ENCODE measurements around the gene SLC9A5.
A peak's percentile ranks its signal among the peaks of the same experiment; 100 is the strongest.

SLC9A5 gene, protein sequence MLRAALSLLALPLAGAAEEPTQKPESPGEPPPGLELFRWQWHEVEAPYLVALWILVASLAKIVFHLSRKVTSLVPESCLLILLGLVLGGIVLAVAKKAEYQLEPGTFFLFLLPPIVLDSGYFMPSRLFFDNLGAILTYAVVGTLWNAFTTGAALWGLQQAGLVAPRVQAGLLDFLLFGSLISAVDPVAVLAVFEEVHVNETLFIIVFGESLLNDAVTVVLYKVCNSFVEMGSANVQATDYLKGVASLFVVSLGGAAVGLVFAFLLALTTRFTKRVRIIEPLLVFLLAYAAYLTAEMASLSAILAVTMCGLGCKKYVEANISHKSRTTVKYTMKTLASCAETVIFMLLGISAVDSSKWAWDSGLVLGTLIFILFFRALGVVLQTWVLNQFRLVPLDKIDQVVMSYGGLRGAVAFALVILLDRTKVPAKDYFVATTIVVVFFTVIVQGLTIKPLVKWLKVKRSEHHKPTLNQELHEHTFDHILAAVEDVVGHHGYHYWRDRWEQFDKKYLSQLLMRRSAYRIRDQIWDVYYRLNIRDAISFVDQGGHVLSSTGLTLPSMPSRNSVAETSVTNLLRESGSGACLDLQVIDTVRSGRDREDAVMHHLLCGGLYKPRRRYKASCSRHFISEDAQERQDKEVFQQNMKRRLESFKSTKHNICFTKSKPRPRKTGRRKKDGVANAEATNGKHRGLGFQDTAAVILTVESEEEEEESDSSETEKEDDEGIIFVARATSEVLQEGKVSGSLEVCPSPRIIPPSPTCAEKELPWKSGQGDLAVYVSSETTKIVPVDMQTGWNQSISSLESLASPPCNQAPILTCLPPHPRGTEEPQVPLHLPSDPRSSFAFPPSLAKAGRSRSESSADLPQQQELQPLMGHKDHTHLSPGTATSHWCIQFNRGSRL

DNA sequence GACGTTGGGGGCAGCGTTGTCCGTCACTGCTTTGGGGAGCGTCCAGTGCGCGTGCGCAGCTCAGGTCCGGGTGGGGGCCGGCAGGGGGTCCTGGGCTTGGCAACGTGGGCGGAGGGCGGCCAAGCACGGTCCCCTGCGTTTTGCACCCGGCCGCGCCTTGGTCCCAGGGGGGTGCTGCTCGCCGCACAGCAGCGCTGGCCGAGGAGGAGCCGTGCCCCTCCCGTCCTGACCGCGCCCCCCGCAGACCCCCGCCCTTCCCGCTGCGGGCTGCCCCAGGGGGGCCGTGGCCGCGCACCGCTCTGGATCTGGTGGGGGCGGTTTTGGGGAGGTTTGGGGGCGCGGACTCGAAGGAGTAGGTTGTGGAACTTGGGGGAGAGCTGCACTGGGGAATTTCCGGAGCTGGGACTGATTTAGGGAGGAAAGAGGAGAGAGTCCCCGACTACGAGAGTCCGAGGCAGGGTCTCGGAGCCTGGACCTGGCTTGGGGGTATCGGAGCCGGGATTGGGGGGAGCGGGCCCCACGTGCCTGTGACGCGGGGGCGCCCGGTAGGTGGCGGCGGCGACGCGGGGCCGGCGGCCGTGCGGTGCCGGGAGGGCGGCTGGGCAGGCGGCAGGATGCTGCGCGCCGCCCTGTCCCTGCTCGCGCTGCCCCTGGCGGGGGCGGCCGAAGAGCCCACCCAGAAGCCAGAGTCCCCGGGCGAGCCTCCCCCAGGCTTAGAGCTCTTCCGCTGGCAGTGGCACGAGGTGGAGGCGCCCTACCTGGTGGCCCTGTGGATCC is at the start of gene SLC9A5:
SLC9A5 (plus strand) TSS at position 579 of the 777 bp plus-strand sequence; CDS start at position 615, 36 bp downstream.
- peak; percentile 47 for DNase-seq

DNA sequence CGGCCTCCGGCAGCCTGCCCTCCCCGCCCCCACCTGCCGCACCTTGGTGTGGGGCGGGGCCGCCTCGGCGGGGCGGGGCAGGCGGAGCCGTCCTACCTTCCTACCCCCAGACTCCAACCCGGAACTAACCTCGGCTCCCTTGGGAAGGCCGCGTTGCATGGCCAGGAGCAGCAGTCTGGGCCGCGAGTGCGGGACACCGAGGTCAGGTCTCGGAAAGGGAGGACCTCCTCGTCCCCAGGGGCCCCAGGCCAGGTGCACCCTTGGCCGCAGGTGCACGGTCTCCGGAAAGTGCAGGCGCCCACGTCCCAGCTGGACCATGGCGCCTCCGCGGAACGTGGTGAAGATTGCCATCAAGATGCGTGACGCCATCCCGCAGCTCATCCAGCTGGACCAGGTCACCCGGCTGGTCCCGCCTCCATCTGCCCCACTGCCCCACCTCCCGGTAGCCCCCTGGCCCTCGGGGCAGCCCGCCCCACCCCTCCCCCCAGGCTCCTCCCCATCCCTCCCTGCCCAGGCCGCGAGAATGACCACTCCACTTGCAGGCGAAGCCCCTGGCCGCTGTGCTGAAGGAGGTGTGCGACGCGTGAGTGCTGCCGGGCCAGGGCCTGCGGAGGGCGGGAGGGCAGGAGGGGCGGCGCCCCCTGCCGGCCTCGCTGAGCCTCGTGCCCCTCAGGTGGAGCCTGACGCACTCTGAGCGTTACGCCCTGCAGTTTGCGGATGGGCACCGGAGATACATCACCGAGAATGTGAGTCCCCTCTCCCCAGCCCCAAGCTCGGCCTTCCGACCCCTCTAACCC is 49.6 kb upstream of the SLC9A5 start, which contains the start of gene ELMO3:
ELMO3 (plus strand) TSS at position 121 of the 797 bp plus-strand sequence; CDS start at position 317, 196 bp downstream.
- no peak for DNase-seq

DNA sequence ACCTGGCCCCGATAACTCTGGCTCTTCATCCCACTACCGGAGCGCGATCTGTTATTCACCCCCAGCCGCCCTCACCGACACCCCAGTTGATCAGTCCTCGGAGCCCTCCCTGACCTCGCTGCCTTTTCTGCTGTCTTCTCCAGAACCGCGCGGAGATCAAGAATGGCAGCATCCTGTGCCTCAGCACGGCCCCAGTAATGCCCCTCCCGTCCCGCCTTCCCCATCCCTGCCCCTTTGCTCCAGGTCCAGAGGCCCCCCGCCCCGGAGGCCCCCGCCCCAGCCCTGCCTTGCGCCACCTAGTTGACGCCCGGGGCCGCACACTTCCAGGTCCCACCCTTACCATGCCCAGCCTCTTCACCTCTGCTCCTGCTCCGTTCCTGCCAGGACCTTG is 49.0 kb upstream of the SLC9A5 start:
- DNase-seq = no peak

DNA sequence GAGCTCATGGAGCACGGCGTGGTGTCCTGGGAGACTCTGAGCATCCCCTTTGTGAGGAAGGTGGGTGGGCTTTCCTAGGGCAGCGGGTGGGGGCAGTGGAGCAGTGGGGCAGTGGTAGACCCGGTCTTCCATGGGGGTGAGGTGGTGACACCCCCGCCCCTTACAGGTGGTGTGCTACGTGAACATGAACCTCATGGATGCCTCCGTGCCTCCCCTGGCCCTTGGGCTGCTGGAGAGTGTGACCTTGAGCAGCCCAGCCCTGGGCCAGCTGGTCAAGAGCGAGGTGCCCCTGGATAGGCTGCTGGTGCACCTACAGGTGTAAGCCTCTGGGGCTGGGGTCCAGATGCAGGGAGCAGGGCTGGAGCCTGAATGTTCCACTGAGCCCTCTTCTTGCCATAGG is 48.3 kb upstream of the SLC9A5 start:
- no peak for DNase-seq

DNA sequence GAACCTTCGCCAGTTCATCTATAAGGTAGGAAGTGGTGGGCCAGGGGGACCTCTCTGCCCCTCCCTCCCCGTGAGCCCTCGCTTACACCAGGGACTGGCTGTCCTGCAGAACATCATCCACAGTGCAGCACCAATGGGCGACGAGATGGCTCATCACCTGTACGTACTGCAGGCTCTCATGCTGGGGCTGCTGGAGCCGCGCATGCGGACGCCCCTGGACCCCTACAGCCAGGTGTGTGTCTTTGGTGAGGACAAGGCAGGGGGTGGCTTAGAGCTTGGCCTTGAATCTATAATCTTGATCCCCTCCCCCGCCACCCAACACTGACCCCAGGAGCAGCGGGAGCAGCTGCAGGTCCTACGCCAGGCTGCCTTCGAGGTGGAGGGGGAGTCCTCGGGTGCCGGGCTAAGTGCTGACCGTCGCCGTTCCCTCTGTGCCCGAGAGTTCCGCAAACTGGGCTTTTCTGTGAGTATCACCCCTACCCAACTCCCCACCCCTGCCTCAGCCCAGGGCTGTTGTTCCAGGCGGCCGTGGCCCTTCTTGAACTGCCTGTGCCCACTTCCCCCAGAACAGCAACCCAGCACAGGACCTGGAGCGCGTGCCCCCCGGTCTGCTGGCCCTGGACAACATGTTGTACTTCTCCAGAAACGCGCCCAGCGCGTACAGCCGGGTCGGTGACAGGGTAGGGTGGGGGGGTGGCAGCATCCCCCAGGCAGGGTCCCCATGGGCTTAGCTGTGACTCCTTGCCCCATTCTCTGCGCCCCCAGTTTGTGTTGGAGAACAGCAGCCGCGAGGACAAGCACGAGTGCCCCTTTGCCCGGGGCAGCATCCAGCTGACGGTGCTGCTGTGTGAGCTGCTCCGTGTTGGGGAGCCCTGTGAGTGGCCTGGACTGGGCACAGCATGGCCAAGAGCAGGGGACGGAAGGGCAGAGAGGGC is 47.1 kb upstream of the SLC9A5 start:
- DNase-seq = no peak

DNA sequence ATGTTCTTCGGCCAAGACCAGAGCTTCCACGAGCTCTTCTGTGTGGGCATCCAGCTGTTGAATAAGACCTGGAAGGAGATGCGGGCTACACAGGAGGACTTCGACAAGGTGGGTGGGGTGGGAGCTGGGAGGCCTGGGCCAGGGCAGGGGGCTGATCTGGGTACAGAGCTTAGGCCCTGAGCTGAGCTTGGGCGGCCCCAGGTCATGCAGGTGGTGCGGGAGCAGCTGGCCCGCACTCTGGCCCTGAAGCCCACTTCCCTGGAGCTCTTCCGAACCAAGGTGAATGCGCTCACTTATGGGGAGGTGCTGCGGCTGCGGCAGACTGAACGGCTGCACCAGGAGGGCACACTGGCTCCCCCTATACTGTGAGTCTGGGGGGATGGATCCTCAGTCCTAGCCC is 46.4 kb upstream of the SLC9A5 start:
- no peak for DNase-seq

DNA sequence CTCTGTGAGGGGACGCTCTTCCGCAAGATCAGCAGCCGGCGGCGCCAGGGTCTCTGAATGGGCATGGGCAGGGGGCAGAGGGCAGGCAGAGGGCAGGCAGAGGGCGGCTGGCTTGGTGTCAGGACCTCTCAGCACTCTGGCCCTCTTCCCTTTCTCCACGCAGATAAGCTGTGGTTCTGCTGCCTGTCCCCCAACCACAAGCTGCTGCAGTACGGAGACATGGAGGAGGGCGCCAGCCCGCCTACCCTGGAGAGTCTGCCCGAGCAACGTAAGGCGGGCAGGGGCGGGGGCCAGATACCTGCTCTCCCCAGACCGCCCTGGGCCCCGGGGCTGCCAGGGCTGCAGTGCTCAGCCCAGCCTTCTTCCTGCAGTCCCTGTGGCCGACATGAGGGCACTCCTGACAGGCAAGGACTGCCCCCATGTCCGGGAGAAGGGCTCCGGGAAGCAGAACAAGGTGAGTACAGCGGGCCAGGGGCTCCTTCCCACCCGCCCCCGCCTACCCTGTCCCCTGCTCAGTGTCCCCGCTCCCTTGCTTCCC is 45.8 kb upstream of the SLC9A5 start:
- DNase-seq = no peak

DNA sequence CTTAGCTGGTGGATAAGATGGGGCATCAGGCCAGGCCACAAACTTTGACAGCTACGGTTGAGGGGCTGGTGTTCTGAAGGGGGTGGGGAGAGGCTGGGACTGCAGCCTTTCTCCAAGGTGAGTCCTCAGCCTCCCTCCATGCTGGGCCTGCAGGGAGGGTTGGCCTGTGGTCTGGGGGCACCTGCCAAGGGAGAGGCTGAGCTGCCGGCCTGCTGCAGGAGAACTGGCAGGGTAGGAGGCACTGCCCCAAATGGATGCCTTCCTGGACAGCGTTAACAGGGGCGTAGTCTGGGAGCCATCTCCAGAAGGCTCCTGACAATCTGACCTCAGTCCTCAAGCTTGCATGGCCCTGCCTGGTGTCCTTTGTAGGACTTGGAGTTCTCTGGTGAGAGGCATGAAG is 44.7 kb upstream of the SLC9A5 start:
- DNase-seq = no peak

DNA sequence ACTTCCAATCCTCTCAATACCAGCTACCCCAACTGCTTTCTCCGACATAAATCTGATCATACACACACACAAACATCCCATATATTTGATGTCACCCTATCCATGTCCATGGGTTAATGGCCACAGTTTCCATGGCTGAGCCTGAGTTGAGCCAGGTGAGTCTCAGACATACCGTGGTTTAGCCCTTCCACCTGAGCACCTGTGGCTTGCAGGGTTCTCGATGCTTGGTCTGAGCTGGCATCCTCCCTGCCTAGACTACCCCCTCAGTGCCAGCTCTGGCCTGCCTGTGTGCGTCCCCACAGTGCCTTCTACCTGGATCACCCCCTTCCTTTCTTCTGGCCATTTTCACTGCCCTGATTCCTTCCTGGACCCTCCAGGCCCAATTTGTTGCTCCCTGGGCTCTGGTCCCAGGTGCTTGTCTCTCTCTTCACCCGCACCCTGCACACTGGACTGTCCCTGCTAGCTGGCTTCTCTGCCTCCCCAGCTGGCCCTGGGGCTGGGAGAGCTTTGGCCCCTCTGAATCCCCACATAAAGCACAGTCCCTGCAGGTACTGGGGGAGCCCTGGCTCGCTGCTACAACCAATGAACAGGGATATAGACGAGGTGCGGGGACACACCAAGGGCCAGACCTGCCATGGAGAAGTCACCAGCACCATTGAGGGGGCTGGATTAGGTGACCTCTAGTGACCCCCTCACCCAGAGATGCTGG is 42.5 kb upstream of the SLC9A5 start:
- DNase-seq = no peak

DNA sequence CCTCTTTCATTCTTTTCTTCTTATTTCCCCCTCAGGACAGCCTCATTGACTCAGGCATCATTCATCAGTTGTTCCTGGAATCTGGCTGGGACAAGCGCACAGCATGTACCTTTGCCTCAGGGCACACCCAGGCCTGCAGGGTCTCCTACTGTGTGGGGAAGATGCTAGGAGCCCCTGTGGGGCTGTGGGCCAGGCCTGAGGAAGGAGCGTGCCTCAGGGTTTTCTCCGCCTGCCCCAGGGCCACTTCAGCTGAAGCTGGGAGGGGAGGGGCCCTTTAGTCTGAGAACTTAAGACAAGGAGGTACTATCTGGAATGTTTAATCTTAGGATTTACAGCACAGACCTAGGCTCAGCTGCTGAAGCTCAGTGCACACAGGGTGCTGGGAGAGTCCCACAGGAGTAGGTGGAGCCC is 41.9 kb upstream of the SLC9A5 start:
- DNase-seq = no peak

DNA sequence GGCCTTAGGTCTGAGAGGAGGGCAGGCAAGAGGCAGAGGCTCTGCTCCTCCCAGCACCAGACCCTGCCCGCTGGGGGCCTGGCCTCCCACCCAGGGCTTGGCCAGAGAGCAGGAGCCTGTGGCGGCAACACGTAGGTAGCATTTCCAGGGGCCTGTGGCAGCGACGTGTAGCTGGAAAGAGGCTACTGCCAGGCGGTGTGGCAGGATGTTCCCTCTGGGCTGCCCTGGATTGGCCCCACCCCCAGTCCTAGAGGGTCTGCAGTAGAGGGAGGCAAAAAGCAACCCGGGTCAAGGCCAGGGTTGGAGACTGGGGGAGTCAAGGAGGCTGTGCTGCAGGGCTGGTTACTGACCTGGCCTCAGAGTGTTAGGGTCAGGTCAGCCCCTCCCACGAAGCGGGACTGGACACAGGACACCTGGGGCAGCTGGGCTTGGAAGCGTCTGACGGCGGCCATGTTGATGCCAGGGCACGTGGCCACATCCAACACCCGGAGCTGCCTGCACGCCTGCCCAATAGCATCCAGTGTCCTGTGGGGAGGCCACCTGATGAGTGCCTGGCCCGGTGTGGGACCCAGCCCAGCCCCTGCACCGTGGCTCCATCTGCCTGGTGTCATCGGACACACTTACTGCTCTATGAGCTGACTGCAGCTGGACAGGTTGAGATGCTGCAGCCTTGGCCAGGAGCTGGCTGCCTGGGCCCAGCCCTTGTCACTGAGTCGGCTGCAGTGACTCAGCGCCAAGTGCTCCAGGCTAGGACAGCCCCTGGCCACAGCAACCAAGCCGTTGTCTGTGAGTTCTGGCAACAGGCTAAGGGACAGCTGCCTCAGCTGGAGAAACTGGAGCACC is 41.3 kb upstream of the SLC9A5 start:
- no peak for DNase-seq

DNA sequence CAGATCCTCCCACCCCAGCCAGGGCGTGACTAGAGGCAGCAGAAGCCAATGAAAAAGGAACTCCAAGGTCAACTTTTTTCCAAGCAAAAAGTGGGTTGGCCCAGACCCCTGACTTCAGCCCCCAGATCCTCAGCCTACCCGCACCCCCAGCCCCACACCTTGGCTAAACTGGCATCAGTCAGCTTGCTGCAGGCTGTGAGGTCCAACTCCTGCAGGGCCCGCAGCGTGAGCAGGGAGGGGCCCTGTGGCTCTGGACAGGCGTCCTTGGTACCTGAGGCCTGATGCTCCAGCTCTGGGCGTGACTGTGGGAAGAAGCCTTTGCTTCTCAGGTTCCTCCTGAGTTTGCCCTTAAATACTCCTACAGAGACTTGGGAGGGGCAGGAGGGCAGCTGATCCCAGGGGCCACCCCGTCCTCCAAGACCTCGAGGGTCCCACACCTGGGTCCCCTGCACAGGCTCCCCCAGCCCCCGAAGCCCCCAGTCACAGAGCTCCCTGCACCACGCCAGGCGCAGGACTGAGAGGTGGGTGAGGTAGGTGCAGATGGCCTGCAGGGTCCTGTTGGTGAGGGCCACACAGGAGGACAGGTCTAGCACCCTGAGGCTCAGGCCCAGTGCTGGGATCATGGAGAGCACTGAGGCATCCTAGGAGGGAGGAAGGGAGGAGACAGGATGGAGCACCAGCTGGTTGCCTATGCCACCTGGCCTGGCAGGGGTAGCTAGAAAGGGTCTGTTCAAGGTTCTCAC is 40.5 kb upstream of the SLC9A5 start:
- DNase-seq = no peak

DNA sequence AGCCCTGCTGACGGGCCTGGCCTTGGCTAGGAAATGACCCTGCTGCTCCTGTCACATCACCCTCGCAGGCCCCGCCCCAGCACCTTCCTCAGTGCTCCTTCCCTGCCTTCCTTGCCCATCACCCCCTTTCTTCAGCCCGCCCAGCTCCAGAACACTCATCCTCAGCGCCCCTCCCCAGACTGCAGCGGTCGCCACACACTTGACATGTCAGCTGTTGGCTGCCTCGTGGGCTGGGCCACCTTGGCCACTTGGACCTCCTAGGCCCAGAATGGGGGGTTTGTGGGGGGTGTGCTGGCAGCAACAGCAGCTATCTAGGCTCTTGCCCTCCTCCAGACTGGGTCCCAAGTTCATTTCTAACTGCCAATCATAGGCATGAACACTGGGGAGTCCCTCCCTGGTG is 39.2 kb upstream of the SLC9A5 start:
- DNase-seq = no peak

DNA sequence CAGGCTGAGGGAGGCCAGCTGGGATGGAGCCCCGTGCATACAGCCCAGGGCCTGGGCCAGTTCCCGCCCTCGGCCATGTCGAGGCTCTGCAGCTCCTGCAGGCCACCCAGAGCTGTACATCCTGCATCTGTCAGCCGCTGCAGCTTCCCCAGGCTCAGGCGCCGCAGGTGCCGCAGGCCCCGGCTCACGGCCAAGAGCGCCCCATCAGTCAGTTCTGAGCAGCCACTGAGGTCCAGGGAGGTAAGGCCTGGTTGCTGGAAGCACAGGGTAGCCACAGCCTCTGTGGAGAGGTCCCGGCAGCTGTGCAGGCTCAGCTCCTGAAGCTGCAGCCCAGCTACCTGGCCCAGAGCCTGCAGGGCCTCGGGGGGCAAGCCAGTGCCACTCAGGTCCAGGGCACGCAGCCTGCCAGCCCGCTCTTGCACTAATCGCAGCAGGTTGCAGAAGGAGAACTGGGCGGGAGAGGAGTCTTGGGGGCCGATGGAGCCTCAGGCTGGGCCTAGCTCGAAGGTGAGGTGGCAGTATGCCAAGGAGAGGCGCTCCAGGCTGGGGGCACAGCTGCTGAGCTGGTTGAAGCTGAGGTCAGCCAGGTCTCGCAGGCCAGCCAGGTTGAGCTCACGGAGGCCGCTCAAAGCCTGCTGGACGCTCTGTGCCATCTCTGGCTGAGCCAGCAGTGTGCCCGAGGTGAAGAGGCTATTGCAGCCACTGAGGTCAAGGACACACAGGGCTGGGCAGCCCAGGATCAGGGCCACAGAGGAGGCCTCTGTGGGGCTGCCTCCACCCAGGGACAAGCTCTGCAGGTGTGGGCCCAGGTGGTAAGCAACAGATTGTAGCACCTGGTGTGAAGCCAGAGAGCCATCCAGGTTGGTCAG is 38.5 kb upstream of the SLC9A5 start:
- no peak for DNase-seq

DNA sequence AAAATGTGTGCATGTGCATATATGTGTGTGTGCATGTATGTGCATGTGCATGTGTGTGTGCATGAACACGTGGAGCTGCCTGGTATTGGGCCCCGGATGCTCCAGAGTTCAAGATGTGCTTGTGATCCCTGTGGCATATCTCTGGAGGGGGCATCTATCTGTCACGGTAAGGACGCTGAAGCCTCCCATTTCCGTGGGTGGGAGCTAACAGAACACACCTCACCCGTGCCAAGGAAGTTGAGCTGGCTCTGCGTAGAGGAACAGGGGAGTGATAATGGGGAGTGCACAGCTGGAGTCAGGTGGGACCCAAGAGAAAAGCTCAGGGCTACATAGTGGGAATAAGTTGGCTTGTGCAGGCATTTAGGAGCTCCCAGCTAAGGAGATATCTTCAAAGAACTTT is 37.1 kb upstream of the SLC9A5 start:
- no peak for DNase-seq

DNA sequence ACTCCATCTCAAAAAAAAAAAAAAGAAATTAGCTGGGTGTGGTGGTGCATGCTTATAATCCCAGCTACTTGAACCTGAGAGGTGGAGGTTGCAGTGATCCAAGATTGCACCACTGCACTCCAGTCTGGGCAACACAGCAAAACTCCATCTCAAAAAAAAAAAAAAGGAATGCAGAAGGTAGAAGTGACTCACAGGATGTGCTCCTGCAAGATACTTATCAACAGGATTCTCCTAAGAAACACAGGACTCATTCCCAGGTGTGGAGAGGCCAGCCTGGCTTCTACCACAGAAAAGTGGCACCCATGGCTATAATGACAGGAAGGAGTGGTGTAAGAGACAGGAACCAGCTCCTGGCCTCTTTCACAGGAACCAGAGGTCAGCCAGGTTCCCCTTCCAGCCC is 36.0 kb upstream of the SLC9A5 start:
- no peak for DNase-seq
